Activated T-cell treated with anti-CD3 and anti-CD28 coated beads, Interleukin-2, amount 50 U/mL, for 24 hours (primary cell): ENCODE measurements around the gene CCS.
"Not testable (repeated sequence)": the region's sequence is repeated elsewhere in the genome, so short reads cannot be mapped to it uniquely, and the experiment has no call there.

Source experiments
- DNase-seq: peaks from one replicate; pipeline ENCODE4 v3.0.0-alpha.2; 2020
- H3K27ac Mint-ChIP-seq: 2 replicates; pipeline ENCODE4 v1.8.0; 2020; ENCODE audit warnings: mild to moderate bottlenecking, mixed read lengths
- H3K27me3 Mint-ChIP-seq: 2 replicates; pipeline ENCODE4 v1.8.0; 2020; ENCODE audit warnings: mixed read lengths
- H3K36me3 Mint-ChIP-seq: 2 replicates; pipeline ENCODE4 v1.8.0; 2020; ENCODE audit warnings: low read depth, mixed read lengths
- H3K4me1 Mint-ChIP-seq: 2 replicates; pipeline ENCODE4 v1.8.0; 2020; ENCODE audit warnings: low read depth, mixed read lengths
- H3K4me3 Mint-ChIP-seq: 2 replicates; pipeline ENCODE4 v1.8.0; 2020; ENCODE audit warnings: mild to moderate bottlenecking, moderate library complexity, mixed read lengths
- H3K9me3 Mint-ChIP-seq: 2 replicates; pipeline ENCODE4 v1.8.0; 2020; ENCODE audit warnings: mixed read lengths

The CCS gene

GRCh38 chr11:66595245-66595904 lies 2.4 kb downstream of the CCS start:
- Mint-ChIP-seq H3K27ac (no peak overlapping the region), H3K27me3 (no peaks in the 10 kb centered on the region), H3K4me1 (peaks cover 28% of the 10 kb centered on the region), H3K9me3 (no peaks in the 10 kb centered on the region), H3K4me3 (peak overlapping the region; percentile 4), H3K36me3 (peaks cover 23% of the 10 kb centered on the region)
- DNase-seq = no peak

GRCh38 chr11:66598993-66599392 lies 6.0 kb downstream of the CCS start:
- Mint-ChIP-seq H3K9me3 (no peaks in the 10 kb centered on the region), H3K4me1 (peaks cover 11% of the 10 kb centered on the region), H3K27ac (no peak overlapping the region), H3K4me3 (no peak overlapping the region), H3K36me3 (peaks cover 37% of the 10 kb centered on the region), H3K27me3 (no peaks in the 10 kb centered on the region)
- no peak for DNase-seq

- H3K4me1 Mint-ChIP-seq = peaks cover 5% of the 10 kb centered on the region
- peaks cover 47% of the 10 kb centered on the region for H3K36me3 Mint-ChIP-seq
- no peaks in the 10 kb centered on the region for H3K27me3 Mint-ChIP-seq
- no peaks in the 10 kb centered on the region for H3K9me3 Mint-ChIP-seq
- DNase-seq = no peak
- no peak overlapping the region for H3K27ac Mint-ChIP-seq
- H3K4me3 Mint-ChIP-seq = no peak overlapping the region
These were observed 7.2 kb downstream of the CCS start for GRCh38 chr11:66600219-66600618.

GRCh38 chr11:66600631-66601233 lies 7.7 kb downstream of the CCS start:
- no peak for DNase-seq
- Mint-ChIP-seq H3K27me3 (no peaks in the 10 kb centered on the region), H3K27ac (peak overlapping the region; percentile 34), H3K4me1 (no peaks in the 10 kb centered on the region), H3K9me3 (no peaks in the 10 kb centered on the region), H3K4me3 (no peak overlapping the region), H3K36me3 (peaks cover 53% of the 10 kb centered on the region)

GRCh38 chr11:66603072-66603471 lies 10.1 kb downstream of the CCS start:
- Mint-ChIP-seq H3K27ac (no peak overlapping the region), H3K4me3 (no peak overlapping the region), H3K27me3 (no peaks in the 10 kb centered on the region), H3K36me3 (peaks cover 62% of the 10 kb centered on the region), H3K4me1 (no peaks in the 10 kb centered on the region), H3K9me3 (no peaks in the 10 kb centered on the region)
- no peak for DNase-seq

GRCh38 chr11:66604155-66604554 lies 11.2 kb downstream of the CCS start:
- Mint-ChIP-seq H3K27ac (no peak overlapping the region), H3K4me3 (no peak overlapping the region), H3K27me3 (no peaks in the 10 kb centered on the region), H3K4me1 (no peaks in the 10 kb centered on the region), H3K36me3 (peaks cover 56% of the 10 kb centered on the region), H3K9me3 (no peaks in the 10 kb centered on the region)
- DNase-seq = no peak

- H3K9me3 Mint-ChIP-seq = not testable (repeated sequence)
These were observed 13.6 kb downstream of the CCS start for GRCh38 chr11:66606608-66607007.

GRCh38 chr11:66607126-66607834 lies 14.3 kb downstream of the CCS start:
- Mint-ChIP-seq H3K27me3 (no peaks in the 10 kb centered on the region), H3K4me1 (peaks cover 10% of the 10 kb centered on the region), H3K4me3 (no peak overlapping the region), H3K36me3 (peaks cover 28% of the 10 kb centered on the region), H3K9me3 (no peaks in the 10 kb centered on the region), H3K27ac (no peak overlapping the region)
- no peak for DNase-seq

More at GRCh38 chr11:66606608-66607007, 13.6 kb downstream of the CCS start:
- H3K4me1 Mint-ChIP-seq, DNase-seq, H3K27ac Mint-ChIP-seq, H3K27me3 Mint-ChIP-seq, H3K4me3 Mint-ChIP-seq: not testable (repeated sequence)
- H3K36me3 Mint-ChIP-seq = peaks cover 33% of the 10 kb centered on the region

GRCh38 chr11:66609721-66610617 lies 17.0 kb downstream of the CCS start:
- peaks cover 10% of the 10 kb centered on the region for H3K4me1 Mint-ChIP-seq
- no peaks in the 10 kb centered on the region for H3K27me3 Mint-ChIP-seq
- no peak for DNase-seq
- no peak overlapping the region for H3K4me3 Mint-ChIP-seq
- peaks cover 17% of the 10 kb centered on the region for H3K36me3 Mint-ChIP-seq
- H3K9me3 Mint-ChIP-seq = no peaks in the 10 kb centered on the region
- H3K27ac Mint-ChIP-seq = peak overlapping the region; percentile 31

GRCh38 chr11:66612458-66612857 lies 19.5 kb downstream of the CCS start:
- DNase-seq = no peak
- Mint-ChIP-seq H3K9me3 (no peaks in the 10 kb centered on the region), H3K27ac (no peak overlapping the region), H3K4me1 (peaks cover 20% of the 10 kb centered on the region), H3K36me3 (peaks cover 25% of the 10 kb centered on the region), H3K4me3 (no peak overlapping the region), H3K27me3 (no peaks in the 10 kb centered on the region)

GRCh38 chr11:66614073-66614472 lies 21.1 kb downstream of the CCS start:
- Mint-ChIP-seq H3K36me3 (peaks cover 39% of the 10 kb centered on the region), H3K9me3 (no peaks in the 10 kb centered on the region), H3K4me3 (no peak overlapping the region), H3K27me3 (no peaks in the 10 kb centered on the region), H3K4me1 (peaks cover 31% of the 10 kb centered on the region), H3K27ac (no peak overlapping the region)
- DNase-seq = no peak

GRCh38 chr11:66616379-66617154 lies 23.6 kb downstream of the CCS start, which contains the start of gene RBM14:
RBM14 (plus strand) TSS chr11:66616630; CDS start chr11:66616721, 91 bp downstream.
- Mint-ChIP-seq H3K36me3 (peaks cover 61% of the 10 kb centered on the region), H3K9me3 (no peaks in the 10 kb centered on the region), H3K27me3 (no peaks in the 10 kb centered on the region), H3K4me3 (peak within 1 kb of the TSS; percentile 99), H3K4me1 (peaks cover 40% of the 10 kb centered on the region), H3K27ac (peak within 1 kb of the TSS; percentile 100)
- DNase-seq = peak; percentile 98

- Mint-ChIP-seq H3K4me3 (peak overlapping the region; percentile 99), H3K9me3 (no peaks in the 10 kb centered on the region), H3K27ac (peak overlapping the region; percentile 100), H3K27me3 (no peaks in the 10 kb centered on the region), H3K4me1 (peaks cover 47% of the 10 kb centered on the region), H3K36me3 (peaks cover 69% of the 10 kb centered on the region)
- no peak for DNase-seq
These were observed 24.3 kb downstream of the CCS start for GRCh38 chr11:66617155-66617834.
